WTC11 (cell line): ENCODE results near the gene GNA12. TPM values are rescaled to one million over a fixed set of nuclear protein-coding genes. Genes with fewer than 3 reads are reported as not detected.

Experiments used
- ATAC-seq: fragments of 200-7000 bp; cut with Tn5 transposase; 2 replicates; pipeline ENCODE4 v1.10.0; 2021; ENCODE audit warnings: mild to moderate bottlenecking, moderate library complexity
- CTCF ChIA-PET: fragments of 300-600 bp; sonication (Branson Sonifier 250); formaldehyde crosslinking; loops from one replicate; lab custom pipeline; 2021; ENCODE audit warnings: antibody characterized with exemption; lab: Charles Lee
- POLR2A ChIA-PET: fragments of 350-600 bp; sonication (Branson Sonifier 250); formaldehyde crosslinking; loops from one replicate; lab custom pipeline; 2021; ENCODE audit warnings: antibody characterized with exemption; lab: Charles Lee
- DNase-seq: peaks from one replicate; pipeline ENCODE4 v3.0.0; 2021; ENCODE audit warnings: low spot score
- H3K27ac Mint-ChIP-seq: 2 replicates; pipeline ENCODE4 v1.8.0; 2021; ENCODE audit warnings: mixed read lengths
- H3K27me3 Mint-ChIP-seq: 2 replicates; pipeline ENCODE4 v1.8.0; 2021; ENCODE audit warnings: low read depth, mild to moderate bottlenecking, moderate library complexity, mixed read lengths
- H3K36me3 Mint-ChIP-seq: 2 replicates; pipeline ENCODE4 v1.8.0; 2021; ENCODE audit warnings: mixed read lengths
- H3K4me1 Mint-ChIP-seq: 2 replicates; pipeline ENCODE4 v1.8.0; 2022; ENCODE audit warnings: mixed read lengths
- H3K4me3 Mint-ChIP-seq: 2 replicates; pipeline ENCODE4 v1.8.0; 2021; ENCODE audit warnings: mild to moderate bottlenecking, moderate library complexity, mixed read lengths
- H3K9me3 Mint-ChIP-seq: 2 replicates; pipeline ENCODE4 v1.8.0; 2021; ENCODE audit warnings: mixed read lengths
- ETV6 ChIP-seq: sonication (generic); formaldehyde crosslinking; IDR thresholded peaks from 2 replicates; pipeline ENCODE4 v1.8.1; 2022; ENCODE audit warnings: mild to moderate bottlenecking, missing genetic modification reagents
- GABPB1 ChIP-seq: sonication (generic); formaldehyde crosslinking; IDR thresholded peaks from 2 replicates; pipeline ENCODE4 v1.8.1; 2023; ENCODE audit warnings: mild to moderate bottlenecking, missing genetic modification reagents
- HMGXB4 ChIP-seq: sonication (generic); formaldehyde crosslinking; IDR thresholded peaks from 2 replicates; pipeline ENCODE4 v1.8.1; 2023; ENCODE audit warnings: mild to moderate bottlenecking, moderate library complexity, missing genetic modification reagents
- MAX ChIP-seq: sonication (generic); formaldehyde crosslinking; IDR thresholded peaks from 2 replicates; pipeline ENCODE4 v1.8.0; 2022; ENCODE audit warnings: mild to moderate bottlenecking, missing genetic modification reagents
- NFE2L1 ChIP-seq: sonication (generic); formaldehyde crosslinking; IDR thresholded peaks from 2 replicates; pipeline ENCODE4 v1.8.1; 2023; ENCODE audit warnings: missing genetic modification reagents
- NR1H2 ChIP-seq: sonication (generic); formaldehyde crosslinking; IDR thresholded peaks from 2 replicates; pipeline ENCODE4 v1.9.0; 2021; ENCODE audit warnings: mild to moderate bottlenecking, moderate library complexity, missing genetic modification reagents
- PREB ChIP-seq: sonication (generic); formaldehyde crosslinking; IDR thresholded peaks from 2 replicates; pipeline ENCODE4 v1.8.1; 2022; ENCODE audit warnings: mild to moderate bottlenecking, missing genetic modification reagents, moderate library complexity, borderline replicate concordance
- SMAD3 ChIP-seq: sonication (generic); formaldehyde crosslinking; IDR thresholded peaks from 2 replicates; pipeline ENCODE4 v1.8.0; 2022; ENCODE audit warnings: missing genetic modification reagents, mild to moderate bottlenecking, borderline replicate concordance
- SMAD4 ChIP-seq: sonication (generic); formaldehyde crosslinking; IDR thresholded peaks from 2 replicates; pipeline ENCODE4 v1.8.0; 2022; ENCODE audit warnings: mild to moderate bottlenecking, missing genetic modification reagents
- SP1 ChIP-seq: sonication (generic); formaldehyde crosslinking; conservative IDR thresholded peaks from 2 replicates; pipeline ENCODE4 v1.8.1; 2022; ENCODE audit warnings: missing genetic modification reagents
- TP53 ChIP-seq: sonication (generic); formaldehyde crosslinking; IDR thresholded peaks from 2 replicates; pipeline ENCODE4 v1.8.1; 2023; ENCODE audit warnings: mild to moderate bottlenecking, missing genetic modification reagents
- ZNF425 ChIP-seq: fragments of 250-450 bp; sonication (Bioruptor Pico); conservative IDR thresholded peaks from 2 replicates; pipeline ENCODE4 v1.9.0; 2021; ENCODE audit warnings: mild to moderate bottlenecking
- total RNA-seq: library from RNA; stranded (reverse); gene quantifications from 3 replicates; pipeline ENCODE4 v1.2.3, GENCODE V29; 2021
- TF ChIP-seq, protein P1 (sequence below): sonication (generic); formaldehyde crosslinking; IDR thresholded peaks from 2 replicates; pipeline ENCODE4 v1.8.1; 2022; ENCODE audit warnings: low read depth, missing genetic modification reagents, borderline replicate concordance
- TF ChIP-seq, protein P2 (sequence below): sonication (generic); formaldehyde crosslinking; IDR thresholded peaks from 2 replicates; pipeline ENCODE4 v1.8.1; 2022; ENCODE audit warnings: low read depth, mild to moderate bottlenecking, moderate library complexity, missing genetic modification reagents, borderline replicate concordance
- TF ChIP-seq, protein P3 (sequence below): sonication (generic); formaldehyde crosslinking; IDR thresholded peaks from 2 replicates; pipeline ENCODE4 v1.8.0; 2022; ENCODE audit warnings: mild to moderate bottlenecking, missing genetic modification reagents
- TF ChIP-seq, protein P4 (sequence below): sonication (generic); formaldehyde crosslinking; IDR thresholded peaks from 2 replicates; pipeline ENCODE4 v1.8.0; 2022; ENCODE audit warnings: missing genetic modification reagents
- TF ChIP-seq, protein P5 (sequence below): fragments of 250-450 bp; sonication (Bioruptor Pico); IDR thresholded peaks from 2 replicates; pipeline ENCODE4 v1.9.0; 2021; ENCODE audit warnings: mild to moderate bottlenecking, borderline replicate concordance

The GNA12 gene
- total RNA-seq, 1 experiment from 2014 or later: 99.6 TPM

GRCh38 chr7:2724453-2725177 is 119.5 kb downstream of the GNA12 start:
- ChIA-PET POLR2A (interaction anchor here (0.6 kb wide), 1 partner anchor 18 kb away, joined by 4 read pairs; no protein-coding TSS in a partner anchor), CTCF (interaction anchor here (0.6 to 1.9 kb wide), 6 partner anchors 11 to 252 kb away, joined by 3 to 8 read pairs (median 4); no protein-coding TSS in a partner anchor)
- H3K27ac Mint-ChIP-seq: peak overlapping the region; percentile 41; the same call in 1 of the 2 replicates
- peak; percentile 9 for DNase-seq
- no peaks in the 10 kb centered on the region for H3K27me3 Mint-ChIP-seq
- H3K4me1 Mint-ChIP-seq: peaks cover 1% of the 10 kb centered on the region
- TF ChIP-seq, protein P1, sequence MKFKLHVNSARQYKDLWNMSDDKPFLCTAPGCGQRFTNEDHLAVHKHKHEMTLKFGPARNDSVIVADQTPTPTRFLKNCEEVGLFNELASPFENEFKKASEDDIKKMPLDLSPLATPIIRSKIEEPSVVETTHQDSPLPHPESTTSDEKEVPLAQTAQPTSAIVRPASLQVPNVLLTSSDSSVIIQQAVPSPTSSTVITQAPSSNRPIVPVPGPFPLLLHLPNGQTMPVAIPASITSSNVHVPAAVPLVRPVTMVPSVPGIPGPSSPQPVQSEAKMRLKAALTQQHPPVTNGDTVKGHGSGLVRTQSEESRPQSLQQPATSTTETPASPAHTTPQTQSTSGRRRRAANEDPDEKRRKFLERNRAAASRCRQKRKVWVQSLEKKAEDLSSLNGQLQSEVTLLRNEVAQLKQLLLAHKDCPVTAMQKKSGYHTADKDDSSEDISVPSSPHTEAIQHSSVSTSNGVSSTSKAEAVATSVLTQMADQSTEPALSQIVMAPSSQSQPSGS (CRISPR knock-in tag): no peak
- TF ChIP-seq, protein P2, sequence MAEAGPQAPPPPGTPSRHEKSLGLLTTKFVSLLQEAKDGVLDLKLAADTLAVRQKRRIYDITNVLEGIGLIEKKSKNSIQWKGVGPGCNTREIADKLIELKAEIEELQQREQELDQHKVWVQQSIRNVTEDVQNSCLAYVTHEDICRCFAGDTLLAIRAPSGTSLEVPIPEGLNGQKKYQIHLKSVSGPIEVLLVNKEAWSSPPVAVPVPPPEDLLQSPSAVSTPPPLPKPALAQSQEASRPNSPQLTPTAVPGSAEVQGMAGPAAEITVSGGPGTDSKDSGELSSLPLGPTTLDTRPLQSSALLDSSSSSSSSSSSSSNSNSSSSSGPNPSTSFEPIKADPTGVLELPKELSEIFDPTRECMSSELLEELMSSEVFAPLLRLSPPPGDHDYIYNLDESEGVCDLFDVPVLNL: no peak
- TF ChIP-seq, protein P3, sequence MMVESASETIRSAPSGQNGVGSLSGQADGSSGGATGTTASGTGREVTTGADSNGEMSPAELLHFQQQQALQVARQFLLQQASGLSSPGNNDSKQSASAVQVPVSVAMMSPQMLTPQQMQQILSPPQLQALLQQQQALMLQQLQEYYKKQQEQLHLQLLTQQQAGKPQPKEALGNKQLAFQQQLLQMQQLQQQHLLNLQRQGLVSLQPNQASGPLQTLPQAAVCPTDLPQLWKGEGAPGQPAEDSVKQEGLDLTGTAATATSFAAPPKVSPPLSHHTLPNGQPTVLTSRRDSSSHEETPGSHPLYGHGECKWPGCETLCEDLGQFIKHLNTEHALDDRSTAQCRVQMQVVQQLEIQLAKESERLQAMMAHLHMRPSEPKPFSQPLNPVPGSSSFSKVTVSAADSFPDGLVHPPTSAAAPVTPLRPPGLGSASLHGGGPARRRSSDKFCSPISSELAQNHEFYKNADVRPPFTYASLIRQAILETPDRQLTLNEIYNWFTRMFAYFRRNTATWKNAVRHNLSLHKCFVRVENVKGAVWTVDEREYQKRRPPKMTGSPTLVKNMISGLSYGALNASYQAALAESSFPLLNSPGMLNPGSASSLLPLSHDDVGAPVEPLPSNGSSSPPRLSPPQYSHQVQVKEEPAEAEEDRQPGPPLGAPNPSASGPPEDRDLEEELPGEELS (CRISPR knock-in tag): no peak
- TF ChIP-seq SMAD4 (no peak), SMAD3 (CRISPR knock-in tag) (no peak), PREB (CRISPR knock-in tag) (no peak), GABPB1 (no peak), HMGXB4 (CRISPR knock-in tag) (no peak), ETV6 (CRISPR knock-in tag) (no peak), TP53 (CRISPR knock-in tag) (no peak), NR1H2 (CRISPR knock-in tag) (no peak), MAX (no peak), ZNF425 (CRISPR knock-in tag) (no peak), SP1 (CRISPR knock-in tag) (no peak), NFE2L1 (CRISPR knock-in tag) (no peak)
- TF ChIP-seq, protein P4, sequence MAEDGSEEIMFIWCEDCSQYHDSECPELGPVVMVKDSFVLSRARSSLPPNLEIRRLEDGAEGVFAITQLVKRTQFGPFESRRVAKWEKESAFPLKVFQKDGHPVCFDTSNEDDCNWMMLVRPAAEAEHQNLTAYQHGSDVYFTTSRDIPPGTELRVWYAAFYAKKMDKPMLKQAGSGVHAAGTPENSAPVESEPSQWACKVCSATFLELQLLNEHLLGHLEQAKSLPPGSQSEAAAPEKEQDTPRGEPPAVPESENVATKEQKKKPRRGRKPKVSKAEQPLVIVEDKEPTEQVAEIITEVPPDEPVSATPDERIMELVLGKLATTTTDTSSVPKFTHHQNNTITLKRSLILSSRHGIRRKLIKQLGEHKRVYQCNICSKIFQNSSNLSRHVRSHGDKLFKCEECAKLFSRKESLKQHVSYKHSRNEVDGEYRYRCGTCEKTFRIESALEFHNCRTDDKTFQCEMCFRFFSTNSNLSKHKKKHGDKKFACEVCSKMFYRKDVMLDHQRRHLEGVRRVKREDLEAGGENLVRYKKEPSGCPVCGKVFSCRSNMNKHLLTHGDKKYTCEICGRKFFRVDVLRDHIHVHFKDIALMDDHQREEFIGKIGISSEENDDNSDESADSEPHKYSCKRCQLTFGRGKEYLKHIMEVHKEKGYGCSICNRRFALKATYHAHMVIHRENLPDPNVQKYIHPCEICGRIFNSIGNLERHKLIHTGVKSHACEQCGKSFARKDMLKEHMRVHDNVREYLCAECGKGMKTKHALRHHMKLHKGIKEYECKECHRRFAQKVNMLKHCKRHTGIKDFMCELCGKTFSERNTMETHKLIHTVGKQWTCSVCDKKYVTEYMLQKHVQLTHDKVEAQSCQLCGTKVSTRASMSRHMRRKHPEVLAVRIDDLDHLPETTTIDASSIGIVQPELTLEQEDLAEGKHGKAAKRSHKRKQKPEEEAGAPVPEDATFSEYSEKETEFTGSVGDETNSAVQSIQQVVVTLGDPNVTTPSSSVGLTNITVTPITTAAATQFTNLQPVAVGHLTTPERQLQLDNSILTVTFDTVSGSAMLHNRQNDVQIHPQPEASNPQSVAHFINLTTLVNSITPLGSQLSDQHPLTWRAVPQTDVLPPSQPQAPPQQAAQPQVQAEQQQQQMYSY (CRISPR knock-in tag): no peak
- TF ChIP-seq, protein P5, sequence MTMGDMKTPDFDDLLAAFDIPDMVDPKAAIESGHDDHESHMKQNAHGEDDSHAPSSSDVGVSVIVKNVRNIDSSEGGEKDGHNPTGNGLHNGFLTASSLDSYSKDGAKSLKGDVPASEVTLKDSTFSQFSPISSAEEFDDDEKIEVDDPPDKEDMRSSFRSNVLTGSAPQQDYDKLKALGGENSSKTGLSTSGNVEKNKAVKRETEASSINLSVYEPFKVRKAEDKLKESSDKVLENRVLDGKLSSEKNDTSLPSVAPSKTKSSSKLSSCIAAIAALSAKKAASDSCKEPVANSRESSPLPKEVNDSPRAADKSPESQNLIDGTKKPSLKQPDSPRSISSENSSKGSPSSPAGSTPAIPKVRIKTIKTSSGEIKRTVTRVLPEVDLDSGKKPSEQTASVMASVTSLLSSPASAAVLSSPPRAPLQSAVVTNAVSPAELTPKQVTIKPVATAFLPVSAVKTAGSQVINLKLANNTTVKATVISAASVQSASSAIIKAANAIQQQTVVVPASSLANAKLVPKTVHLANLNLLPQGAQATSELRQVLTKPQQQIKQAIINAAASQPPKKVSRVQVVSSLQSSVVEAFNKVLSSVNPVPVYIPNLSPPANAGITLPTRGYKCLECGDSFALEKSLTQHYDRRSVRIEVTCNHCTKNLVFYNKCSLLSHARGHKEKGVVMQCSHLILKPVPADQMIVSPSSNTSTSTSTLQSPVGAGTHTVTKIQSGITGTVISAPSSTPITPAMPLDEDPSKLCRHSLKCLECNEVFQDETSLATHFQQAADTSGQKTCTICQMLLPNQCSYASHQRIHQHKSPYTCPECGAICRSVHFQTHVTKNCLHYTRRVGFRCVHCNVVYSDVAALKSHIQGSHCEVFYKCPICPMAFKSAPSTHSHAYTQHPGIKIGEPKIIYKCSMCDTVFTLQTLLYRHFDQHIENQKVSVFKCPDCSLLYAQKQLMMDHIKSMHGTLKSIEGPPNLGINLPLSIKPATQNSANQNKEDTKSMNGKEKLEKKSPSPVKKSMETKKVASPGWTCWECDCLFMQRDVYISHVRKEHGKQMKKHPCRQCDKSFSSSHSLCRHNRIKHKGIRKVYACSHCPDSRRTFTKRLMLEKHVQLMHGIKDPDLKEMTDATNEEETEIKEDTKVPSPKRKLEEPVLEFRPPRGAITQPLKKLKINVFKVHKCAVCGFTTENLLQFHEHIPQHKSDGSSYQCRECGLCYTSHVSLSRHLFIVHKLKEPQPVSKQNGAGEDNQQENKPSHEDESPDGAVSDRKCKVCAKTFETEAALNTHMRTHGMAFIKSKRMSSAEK (CRISPR knock-in tag): no peak
- ATAC-seq: no peak
- no peak overlapping the region for H3K4me3 Mint-ChIP-seq
- peaks cover 33% of the 10 kb centered on the region for H3K36me3 Mint-ChIP-seq
- no peaks in the 10 kb centered on the region for H3K9me3 Mint-ChIP-seq
